Upper lobe of left lung (tissue), 4 donors: ENCODE results near the gene TDRKH.

Experiments used
- CTCF ChIP-seq, 6 experiments: fragments of 450-650 bp in 4 of 6; fragments of 200-600 bp in 2 of 6; sonication (generic) in 2 of 6; IDR thresholded peaks; one replicate each; pipeline ENCODE4 v1.5.1; 2016 to 2019; ENCODE audit warnings: antibody characterized with exemption in 6 of 6
- EP300 ChIP-seq, 4 donors: sonication (generic); formaldehyde crosslinking; IDR thresholded peaks; one replicate each; pipeline ENCODE4 v1.5.1; 2017; ENCODE audit warnings: antibody characterized with exemption in 4 of 4, control low read depth in 2 of 4
- POLR2A ChIP-seq, 4 donors: fragments of 450-650 bp; IDR thresholded peaks; one replicate each; pipeline ENCODE4 v1.5.1; 2016 to 2017; ENCODE audit warnings: antibody characterized with exemption in 4 of 4, mild to moderate bottlenecking in 2 of 4
- POLR2AphosphoS5 ChIP-seq, 2 donors: sonication (generic); formaldehyde crosslinking; IDR thresholded peaks; one replicate each; pipeline ENCODE4 v1.5.1; 2017; ENCODE audit warnings: antibody characterized with exemption in 2 of 2

DNA sequence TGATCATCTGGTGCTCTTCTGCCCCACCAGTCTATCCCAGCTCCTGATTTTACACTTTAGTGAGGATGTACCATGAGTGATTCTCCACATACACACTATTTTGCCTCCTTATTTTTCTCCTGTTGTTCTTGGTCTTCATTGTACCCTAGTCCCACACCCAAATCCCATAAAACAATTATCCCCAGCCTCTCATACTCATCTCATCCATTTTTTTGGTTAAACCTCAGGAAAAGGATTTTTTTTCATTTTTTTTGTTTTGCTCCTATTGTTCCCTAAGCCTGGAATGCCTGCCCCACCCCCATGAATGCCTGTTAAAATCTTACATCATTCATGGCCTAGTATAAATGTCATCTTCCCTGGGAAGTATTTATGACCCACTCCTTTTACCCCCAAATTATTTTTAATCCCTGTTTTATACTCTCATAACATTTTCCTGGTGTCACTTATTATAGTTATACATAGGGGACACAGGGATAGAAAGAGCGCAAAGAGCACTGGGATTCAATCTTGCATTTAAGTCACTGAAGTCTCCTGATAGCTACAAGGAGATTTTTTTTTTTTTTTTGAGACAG, 19.8 kb upstream of the TDRKH start:
- TF ChIP-seq CTCF (IDR thresholded peaks at IDR 0.05) (no peak), EP300 (IDR thresholded peaks at IDR 0.05) (no peak), POLR2A (IDR thresholded peaks at IDR 0.05) (no peak), POLR2AphosphoS5 (IDR thresholded peaks at IDR 0.05) (no peak)
